Measurements from ENCODE around the gene LINC01488. TPM values are rescaled to one million over a fixed set of nuclear protein-coding genes. Genes with fewer than 3 reads are reported as not detected.

LINC01488 gene
- total RNA-seq, 2 experiments from 2014 or later: not detected

- Mint-ChIP-seq H3K4me1 (no peaks in the 10 kb centered on the region), H3K27ac (no peak overlapping the region), H3K4me3 (no peak overlapping the region), H3K9me3 (peaks cover 5% of the 10 kb centered on the region), H3K36me3 (peaks cover 3% of the 10 kb centered on the region), H3K27me3 (peaks cover 8% of the 10 kb centered on the region)
- no peak for DNase-seq
Observed at GRCh38 chr11:69466039-69466438, 15.4 kb upstream of the LINC01488 start.

DNA sequence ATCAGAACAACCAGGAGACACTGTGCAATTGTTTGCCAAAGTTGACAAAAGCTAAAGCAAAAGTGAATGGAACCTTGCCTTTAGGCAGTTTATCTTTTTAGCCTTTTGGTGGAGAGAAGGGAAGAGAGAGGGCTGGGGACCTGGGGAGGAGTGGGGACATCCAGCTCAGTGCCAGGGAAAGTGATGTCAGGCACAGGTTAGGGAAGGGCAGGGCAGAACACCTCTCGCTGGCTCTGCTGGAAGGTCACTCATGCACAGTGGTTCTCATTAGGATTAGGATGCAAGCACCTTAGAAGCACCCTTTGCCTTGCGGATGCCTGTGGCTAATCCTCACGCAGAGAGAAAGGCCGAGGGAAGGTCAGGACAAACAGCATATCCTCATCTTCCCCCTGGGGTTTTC is 14.3 kb upstream of the LINC01488 start:
- Mint-ChIP-seq H3K4me3 (no peak overlapping the region), H3K36me3 (no peaks in the 10 kb centered on the region), H3K4me1 (no peaks in the 10 kb centered on the region), H3K27me3 (peaks cover 8% of the 10 kb centered on the region), H3K9me3 (no peaks in the 10 kb centered on the region), H3K27ac (no peak overlapping the region)
- no peak for DNase-seq

DNA sequence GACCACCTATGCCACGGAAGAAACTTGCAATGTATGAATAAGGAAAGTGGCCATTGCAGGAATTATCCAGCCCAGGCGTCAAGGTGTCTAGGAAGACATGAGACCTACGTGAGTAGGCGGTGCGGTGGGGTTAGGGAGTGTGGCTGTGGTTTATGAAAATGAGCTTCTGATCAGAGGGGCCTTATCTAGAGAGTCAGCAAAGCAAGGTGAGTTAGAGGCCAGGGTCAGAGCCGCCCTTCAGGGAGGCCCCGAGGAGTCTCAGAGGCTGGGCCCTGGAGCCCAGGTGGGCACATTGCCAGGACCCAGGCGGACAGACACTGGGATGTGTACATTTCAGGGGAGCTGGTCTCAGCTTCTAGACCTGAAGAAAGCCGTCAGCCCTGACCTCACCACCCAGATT is 13.8 kb upstream of the LINC01488 start:
- Mint-ChIP-seq H3K36me3 (no peaks in the 10 kb centered on the region), H3K4me1 (no peaks in the 10 kb centered on the region), H3K4me3 (no peak overlapping the region), H3K27me3 (peaks cover 10% of the 10 kb centered on the region), H3K9me3 (no peaks in the 10 kb centered on the region), H3K27ac (no peak overlapping the region)
- DNase-seq: no peak

- Mint-ChIP-seq H3K27ac (no peak overlapping the region), H3K36me3 (no peaks in the 10 kb centered on the region), H3K9me3 (peaks cover under 1% of the 10 kb centered on the region), H3K4me3 (no peak overlapping the region), H3K27me3 (peaks cover 10% of the 10 kb centered on the region), H3K4me1 (no peaks in the 10 kb centered on the region)
- DNase-seq: no peak
Observed at GRCh38 chr11:69468221-69468620, 13.2 kb upstream of the LINC01488 start.

- Mint-ChIP-seq H3K4me3 (no peak overlapping the region), H3K9me3 (peaks cover 4% of the 10 kb centered on the region), H3K36me3 (no peaks in the 10 kb centered on the region), H3K4me1 (no peaks in the 10 kb centered on the region), H3K27ac (no peak overlapping the region), H3K27me3 (peaks cover 10% of the 10 kb centered on the region)
- no peak for DNase-seq
Observed at GRCh38 chr11:69468911-69469885, 12.3 kb upstream of the LINC01488 start.

DNA sequence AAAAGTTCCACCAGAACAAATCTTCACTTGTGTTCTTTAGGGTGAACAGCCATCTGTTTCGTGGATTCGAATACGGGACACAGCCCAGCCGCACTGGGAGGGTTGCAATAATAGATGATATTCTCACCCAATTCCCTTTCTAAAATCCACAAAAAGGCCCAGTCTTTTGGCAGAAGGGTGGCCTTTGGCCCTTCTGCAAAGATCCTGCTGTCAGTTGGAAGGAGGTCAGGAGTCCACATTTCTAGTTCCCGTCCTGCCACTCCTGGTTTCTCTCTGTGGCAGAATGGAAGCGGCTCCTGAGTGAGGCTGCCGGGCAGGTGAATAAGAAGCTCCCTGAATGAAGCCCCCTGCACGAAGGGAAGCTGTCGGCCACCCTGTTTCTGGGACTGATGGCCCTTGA is 11.2 kb upstream of the LINC01488 start:
- peaks cover 10% of the 10 kb centered on the region for H3K27me3 Mint-ChIP-seq
- H3K9me3 Mint-ChIP-seq: peaks cover 4% of the 10 kb centered on the region

GRCh38 chr11:69470793-69471728 is 10.4 kb upstream of the LINC01488 start:
- H3K4me1 Mint-ChIP-seq: no peaks in the 10 kb centered on the region
- H3K27ac Mint-ChIP-seq: no peak overlapping the region
- peaks cover 4% of the 10 kb centered on the region for H3K9me3 Mint-ChIP-seq
- H3K27me3 Mint-ChIP-seq: peaks cover 10% of the 10 kb centered on the region
- no peak overlapping the region for H3K4me3 Mint-ChIP-seq
- no peaks in the 10 kb centered on the region for H3K36me3 Mint-ChIP-seq
- no peak for DNase-seq

More for the DNA sequence above, 11.2 kb upstream of the LINC01488 start:
- DNase-seq: no peak
- H3K4me1 Mint-ChIP-seq: no peaks in the 10 kb centered on the region
- H3K27ac Mint-ChIP-seq: no peak overlapping the region
- no peaks in the 10 kb centered on the region for H3K36me3 Mint-ChIP-seq
- H3K4me3 Mint-ChIP-seq: no peak overlapping the region

GRCh38 chr11:69471729-69472540 is 9.5 kb upstream of the LINC01488 start:
- H3K4me3 Mint-ChIP-seq: no peak overlapping the region
- H3K36me3 Mint-ChIP-seq: no peaks in the 10 kb centered on the region
- H3K27ac Mint-ChIP-seq: no peak overlapping the region
- peaks cover 4% of the 10 kb centered on the region for H3K9me3 Mint-ChIP-seq
- no peaks in the 10 kb centered on the region for H3K4me1 Mint-ChIP-seq
- H3K27me3 Mint-ChIP-seq: peaks cover 10% of the 10 kb centered on the region
- DNase-seq: no peak

- DNase-seq: no peak
- H3K4me3 Mint-ChIP-seq: no peak overlapping the region
- no peaks in the 10 kb centered on the region for H3K36me3 Mint-ChIP-seq
- peaks cover 10% of the 10 kb centered on the region for H3K27me3 Mint-ChIP-seq
- no peak overlapping the region for H3K27ac Mint-ChIP-seq
- no peaks in the 10 kb centered on the region for H3K4me1 Mint-ChIP-seq
- H3K9me3 Mint-ChIP-seq: peaks cover 4% of the 10 kb centered on the region
Observed at GRCh38 chr11:69472541-69473275, 8.8 kb upstream of the LINC01488 start.

GRCh38 chr11:69473276-69473845 is 8.1 kb upstream of the LINC01488 start:
- no peaks in the 10 kb centered on the region for H3K36me3 Mint-ChIP-seq
- peaks cover 4% of the 10 kb centered on the region for H3K9me3 Mint-ChIP-seq
- H3K27me3 Mint-ChIP-seq: peaks cover 6% of the 10 kb centered on the region
- no peak overlapping the region for H3K27ac Mint-ChIP-seq
- no peaks in the 10 kb centered on the region for H3K4me1 Mint-ChIP-seq
- no peak for DNase-seq
- H3K4me3 Mint-ChIP-seq: no peak overlapping the region

GRCh38 chr11:69474736-69475135 is 6.7 kb upstream of the LINC01488 start:
- H3K4me1 Mint-ChIP-seq: no peaks in the 10 kb centered on the region
- no peaks in the 10 kb centered on the region for H3K36me3 Mint-ChIP-seq
- DNase-seq: no peak
- H3K27me3 Mint-ChIP-seq: peaks cover 6% of the 10 kb centered on the region
- no peak overlapping the region for H3K27ac Mint-ChIP-seq
- H3K4me3 Mint-ChIP-seq: no peak overlapping the region
- H3K9me3 Mint-ChIP-seq: peaks cover 4% of the 10 kb centered on the region

DNA sequence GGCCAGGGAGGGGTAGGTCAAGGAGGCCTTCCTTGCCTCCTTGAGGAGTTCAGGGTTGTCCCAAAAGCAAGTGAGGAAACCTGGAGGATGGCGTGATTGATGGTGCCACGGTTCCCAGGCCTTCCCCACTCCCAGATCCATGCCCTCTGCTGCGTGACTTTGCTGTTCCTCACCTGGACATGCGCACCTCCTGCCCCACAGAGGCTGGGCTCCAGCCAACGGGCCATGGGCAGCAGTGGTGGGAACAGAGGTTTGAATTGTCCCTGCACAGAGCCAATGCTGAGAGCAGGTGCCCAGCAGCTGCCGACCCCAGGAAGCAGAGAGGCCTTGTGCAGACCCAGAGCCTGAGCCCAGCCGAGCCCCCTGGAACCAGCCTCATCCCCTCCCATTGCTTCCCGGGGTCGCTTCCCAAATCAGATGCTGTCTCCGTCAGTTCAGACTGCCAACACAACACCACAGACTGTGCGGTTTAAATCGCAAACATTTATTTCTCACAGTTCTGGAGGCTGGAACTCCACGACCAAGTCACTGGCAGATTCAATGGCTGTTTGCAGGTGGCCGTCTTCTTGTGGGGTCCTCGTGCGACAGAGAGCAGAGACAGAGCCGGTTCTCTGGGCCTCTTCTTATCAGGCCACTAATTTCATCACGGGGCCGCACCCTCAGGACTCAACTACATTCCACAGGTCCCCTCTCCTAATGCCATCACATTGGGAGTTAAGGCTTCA is 6.2 kb upstream of the LINC01488 start:
- Mint-ChIP-seq H3K36me3 (no peaks in the 10 kb centered on the region), H3K4me1 (no peaks in the 10 kb centered on the region), H3K4me3 (no peak overlapping the region), H3K9me3 (peaks cover 4% of the 10 kb centered on the region), H3K27ac (no peak overlapping the region), H3K27me3 (peaks cover 6% of the 10 kb centered on the region)
- no peak for DNase-seq

- no peak for DNase-seq
- Mint-ChIP-seq H3K27me3 (peaks cover 6% of the 10 kb centered on the region), H3K27ac (no peak overlapping the region), H3K9me3 (peaks cover 4% of the 10 kb centered on the region), H3K4me3 (no peak overlapping the region), H3K36me3 (no peaks in the 10 kb centered on the region), H3K4me1 (no peaks in the 10 kb centered on the region)
Observed at GRCh38 chr11:69475866-69476471, 5.5 kb upstream of the LINC01488 start.

Data from activated naive CD8-positive, alpha-beta T cell treated with anti-CD3 and anti-CD28 coated beads for 36 hours (primary cell).